ENCODE data around the gene MTR. TPM values are rescaled to one million over a fixed set of nuclear protein-coding genes. Genes with fewer than 3 reads are reported as not detected.

Gene MTR
- total RNA-seq, 1 experiment from 2014 or later = 27.5 TPM

DNA sequence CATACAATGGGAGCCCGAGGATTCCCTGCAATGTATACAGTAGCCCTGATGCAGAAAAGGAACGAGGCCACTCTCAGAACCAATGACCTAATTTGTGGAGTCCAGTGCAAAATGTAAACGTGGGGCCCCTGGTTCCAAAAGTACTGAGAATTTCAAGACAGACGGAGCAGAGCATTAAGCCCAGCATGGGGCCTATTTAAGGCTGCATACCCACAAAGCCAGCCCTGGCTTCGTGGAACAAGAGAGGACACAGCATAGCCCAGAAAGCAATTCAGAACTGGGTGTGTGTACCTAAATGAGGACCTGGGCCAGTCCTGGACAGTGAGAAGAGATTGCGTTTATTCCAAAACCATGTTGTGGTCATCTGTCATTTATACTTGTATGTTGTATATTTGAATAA lies 153.9 kb downstream of the MTR start:
- Mint-ChIP-seq H3K27me3 (ENCODE audit: low read depth) (no peaks in the 10 kb centered on the region), H3K9me3 (peaks cover 13% of the 10 kb centered on the region), H3K4me1 (peaks cover 40% of the 10 kb centered on the region), H3K4me3 (no peak overlapping the region), H3K27ac (no peak overlapping the region), H3K36me3 (peaks cover 5% of the 10 kb centered on the region; the same call in 1 of the 2 replicates)
- DNase-seq (ENCODE audit: low spot score) (no peak), ATAC-seq (no peak)
- TF ChIP-seq, protein P1, sequence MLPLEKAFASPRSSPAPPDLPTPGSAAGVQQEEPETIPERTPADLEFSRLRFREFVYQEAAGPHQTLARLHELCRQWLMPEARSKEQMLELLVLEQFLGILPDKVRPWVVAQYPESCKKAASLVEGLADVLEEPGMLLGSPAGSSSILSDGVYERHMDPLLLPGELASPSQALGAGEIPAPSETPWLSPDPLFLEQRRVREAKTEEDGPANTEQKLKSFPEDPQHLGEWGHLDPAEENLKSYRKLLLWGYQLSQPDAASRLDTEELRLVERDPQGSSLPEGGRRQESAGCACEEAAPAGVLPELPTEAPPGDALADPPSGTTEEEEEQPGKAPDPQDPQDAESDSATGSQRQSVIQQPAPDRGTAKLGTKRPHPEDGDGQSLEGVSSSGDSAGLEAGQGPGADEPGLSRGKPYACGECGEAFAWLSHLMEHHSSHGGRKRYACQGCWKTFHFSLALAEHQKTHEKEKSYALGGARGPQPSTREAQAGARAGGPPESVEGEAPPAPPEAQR (CRISPR knock-in tag; IDR thresholded peaks at IDR 0.05) = no peak
- TF ChIP-seq, protein P2, sequence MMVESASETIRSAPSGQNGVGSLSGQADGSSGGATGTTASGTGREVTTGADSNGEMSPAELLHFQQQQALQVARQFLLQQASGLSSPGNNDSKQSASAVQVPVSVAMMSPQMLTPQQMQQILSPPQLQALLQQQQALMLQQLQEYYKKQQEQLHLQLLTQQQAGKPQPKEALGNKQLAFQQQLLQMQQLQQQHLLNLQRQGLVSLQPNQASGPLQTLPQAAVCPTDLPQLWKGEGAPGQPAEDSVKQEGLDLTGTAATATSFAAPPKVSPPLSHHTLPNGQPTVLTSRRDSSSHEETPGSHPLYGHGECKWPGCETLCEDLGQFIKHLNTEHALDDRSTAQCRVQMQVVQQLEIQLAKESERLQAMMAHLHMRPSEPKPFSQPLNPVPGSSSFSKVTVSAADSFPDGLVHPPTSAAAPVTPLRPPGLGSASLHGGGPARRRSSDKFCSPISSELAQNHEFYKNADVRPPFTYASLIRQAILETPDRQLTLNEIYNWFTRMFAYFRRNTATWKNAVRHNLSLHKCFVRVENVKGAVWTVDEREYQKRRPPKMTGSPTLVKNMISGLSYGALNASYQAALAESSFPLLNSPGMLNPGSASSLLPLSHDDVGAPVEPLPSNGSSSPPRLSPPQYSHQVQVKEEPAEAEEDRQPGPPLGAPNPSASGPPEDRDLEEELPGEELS (CRISPR knock-in tag; IDR thresholded peaks at IDR 0.05) = no peak
- TF ChIP-seq, protein P3, sequence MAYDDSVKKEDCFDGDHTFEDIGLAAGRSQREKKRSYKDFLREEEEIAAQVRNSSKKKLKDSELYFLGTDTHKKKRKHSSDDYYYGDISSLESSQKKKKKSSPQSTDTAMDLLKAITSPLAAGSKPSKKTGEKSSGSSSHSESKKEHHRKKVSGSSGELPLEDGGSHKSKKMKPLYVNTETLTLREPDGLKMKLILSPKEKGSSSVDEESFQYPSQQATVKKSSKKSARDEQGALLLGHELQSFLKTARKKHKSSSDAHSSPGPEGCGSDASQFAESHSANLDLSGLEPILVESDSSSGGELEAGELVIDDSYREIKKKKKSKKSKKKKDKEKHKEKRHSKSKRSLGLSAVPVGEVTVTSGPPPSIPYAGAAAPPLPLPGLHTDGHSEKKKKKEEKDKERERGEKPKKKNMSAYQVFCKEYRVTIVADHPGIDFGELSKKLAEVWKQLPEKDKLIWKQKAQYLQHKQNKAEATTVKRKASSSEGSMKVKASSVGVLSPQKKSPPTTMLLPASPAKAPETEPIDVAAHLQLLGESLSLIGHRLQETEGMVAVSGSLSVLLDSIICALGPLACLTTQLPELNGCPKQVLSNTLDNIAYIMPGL (CRISPR knock-in tag; IDR thresholded peaks at IDR 0.05) = no peak
- no peak for TF ChIP-seq MLX (CRISPR knock-in tag; IDR thresholded peaks at IDR 0.05)
- no peak for TF ChIP-seq OVOL2 (CRISPR knock-in tag; IDR thresholded peaks at IDR 0.05; ENCODE audit: borderline replicate concordance)
- TF ChIP-seq, protein P4, sequence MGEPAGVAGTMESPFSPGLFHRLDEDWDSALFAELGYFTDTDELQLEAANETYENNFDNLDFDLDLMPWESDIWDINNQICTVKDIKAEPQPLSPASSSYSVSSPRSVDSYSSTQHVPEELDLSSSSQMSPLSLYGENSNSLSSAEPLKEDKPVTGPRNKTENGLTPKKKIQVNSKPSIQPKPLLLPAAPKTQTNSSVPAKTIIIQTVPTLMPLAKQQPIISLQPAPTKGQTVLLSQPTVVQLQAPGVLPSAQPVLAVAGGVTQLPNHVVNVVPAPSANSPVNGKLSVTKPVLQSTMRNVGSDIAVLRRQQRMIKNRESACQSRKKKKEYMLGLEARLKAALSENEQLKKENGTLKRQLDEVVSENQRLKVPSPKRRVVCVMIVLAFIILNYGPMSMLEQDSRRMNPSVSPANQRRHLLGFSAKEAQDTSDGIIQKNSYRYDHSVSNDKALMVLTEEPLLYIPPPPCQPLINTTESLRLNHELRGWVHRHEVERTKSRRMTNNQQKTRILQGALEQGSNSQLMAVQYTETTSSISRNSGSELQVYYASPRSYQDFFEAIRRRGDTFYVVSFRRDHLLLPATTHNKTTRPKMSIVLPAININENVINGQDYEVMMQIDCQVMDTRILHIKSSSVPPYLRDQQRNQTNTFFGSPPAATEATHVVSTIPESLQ (CRISPR knock-in tag; IDR thresholded peaks at IDR 0.05) = no peak
- no peak for TF ChIP-seq CBFB (CRISPR knock-in tag; IDR thresholded peaks at IDR 0.05; ENCODE audit: low read depth)
- CTCF ChIA-PET = no interaction called here
- POLR2A ChIA-PET = no interaction called here

DNA sequence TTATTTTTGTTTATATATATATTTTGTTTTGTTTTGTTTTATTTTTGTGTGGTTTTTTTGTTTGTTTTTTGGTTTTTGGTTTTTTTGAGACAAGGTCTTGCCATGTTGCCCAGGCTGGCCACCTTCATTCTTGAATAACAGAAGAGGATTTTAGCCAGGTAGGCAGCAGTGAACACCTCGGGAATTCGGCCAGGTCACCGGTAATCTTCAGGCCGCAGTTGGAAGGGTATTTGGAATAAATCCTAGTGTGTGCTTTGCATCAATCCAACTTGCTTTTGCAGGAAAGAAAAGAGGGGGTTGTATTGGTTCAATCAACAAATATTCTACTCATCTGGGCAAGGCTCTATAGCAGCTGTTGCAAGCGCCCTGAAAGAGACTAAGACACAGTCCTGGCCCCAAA lies 155.3 kb downstream of the MTR start:
- TF ChIP-seq, protein P5, sequence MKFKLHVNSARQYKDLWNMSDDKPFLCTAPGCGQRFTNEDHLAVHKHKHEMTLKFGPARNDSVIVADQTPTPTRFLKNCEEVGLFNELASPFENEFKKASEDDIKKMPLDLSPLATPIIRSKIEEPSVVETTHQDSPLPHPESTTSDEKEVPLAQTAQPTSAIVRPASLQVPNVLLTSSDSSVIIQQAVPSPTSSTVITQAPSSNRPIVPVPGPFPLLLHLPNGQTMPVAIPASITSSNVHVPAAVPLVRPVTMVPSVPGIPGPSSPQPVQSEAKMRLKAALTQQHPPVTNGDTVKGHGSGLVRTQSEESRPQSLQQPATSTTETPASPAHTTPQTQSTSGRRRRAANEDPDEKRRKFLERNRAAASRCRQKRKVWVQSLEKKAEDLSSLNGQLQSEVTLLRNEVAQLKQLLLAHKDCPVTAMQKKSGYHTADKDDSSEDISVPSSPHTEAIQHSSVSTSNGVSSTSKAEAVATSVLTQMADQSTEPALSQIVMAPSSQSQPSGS (CRISPR knock-in tag; IDR thresholded peaks at IDR 0.05; ENCODE audit: borderline replicate concordance, low read depth) = no peak
- TF ChIP-seq E2F1 (CRISPR knock-in tag; IDR thresholded peaks at IDR 0.05) (no peak), KAT7 (CRISPR knock-in tag; IDR thresholded peaks at IDR 0.05; ENCODE audit: borderline replicate concordance) (no peak), SOX15 (CRISPR knock-in tag; IDR thresholded peaks at IDR 0.05) (no peak), NFE2L1 (CRISPR knock-in tag; IDR thresholded peaks at IDR 0.05) (no peak), TEAD4 (CRISPR knock-in tag; IDR thresholded peaks at IDR 0.05) (no peak), ATF3 (CRISPR knock-in tag; conservative IDR thresholded peaks at IDR 0.05) (no peak), HMGA2 (CRISPR knock-in tag; IDR thresholded peaks at IDR 0.05) (no peak), FOXJ3 (CRISPR knock-in tag; IDR thresholded peaks at IDR 0.05; ENCODE audit: borderline replicate concordance) (no peak), ZNF423 (CRISPR knock-in tag; IDR thresholded peaks at IDR 0.05) (no peak), ZNF138 (CRISPR knock-in tag; conservative IDR thresholded peaks at IDR 0.05) (no peak), ZNF671 (CRISPR knock-in tag; IDR thresholded peaks at IDR 0.05) (no peak), CBFB (CRISPR knock-in tag; IDR thresholded peaks at IDR 0.05; ENCODE audit: low read depth) (no peak)
- TF ChIP-seq, protein P4 (CRISPR knock-in tag; IDR thresholded peaks at IDR 0.05) = no peak
- H3K4me1 Mint-ChIP-seq = peaks cover 40% of the 10 kb centered on the region
- peaks cover 8% of the 10 kb centered on the region for H3K9me3 Mint-ChIP-seq
- ATAC-seq = no peak
- CTCF ChIA-PET = interaction anchor here (0.7 kb wide), 2 partner anchors 9 to 11 kb away, joined by 4 to 5 read pairs; no protein-coding TSS in a partner anchor
- DNase-seq (ENCODE audit: low spot score) = no peak
- no peaks in the 10 kb centered on the region for H3K36me3 Mint-ChIP-seq
- no peak overlapping the region for H3K4me3 Mint-ChIP-seq
- POLR2A ChIA-PET = interaction anchor here (0.7 kb wide), 1 partner anchor 372 kb away, joined by 8 read pairs; no protein-coding TSS in a partner anchor
- H3K27ac Mint-ChIP-seq = no peak overlapping the region
- no peaks in the 10 kb centered on the region for H3K27me3 Mint-ChIP-seq (ENCODE audit: low read depth)

Data from WTC11 (cell line).